Measurements from ENCODE around the gene WFDC1. TPM values are rescaled to one million over a fixed set of nuclear protein-coding genes. Genes with fewer than 3 reads are reported as not detected.

WFDC1 gene
- total and polyA plus RNA-seq, 7 donors: 0.32 to 1.2 (median 0.65) TPM; not detected in 1

DNA sequence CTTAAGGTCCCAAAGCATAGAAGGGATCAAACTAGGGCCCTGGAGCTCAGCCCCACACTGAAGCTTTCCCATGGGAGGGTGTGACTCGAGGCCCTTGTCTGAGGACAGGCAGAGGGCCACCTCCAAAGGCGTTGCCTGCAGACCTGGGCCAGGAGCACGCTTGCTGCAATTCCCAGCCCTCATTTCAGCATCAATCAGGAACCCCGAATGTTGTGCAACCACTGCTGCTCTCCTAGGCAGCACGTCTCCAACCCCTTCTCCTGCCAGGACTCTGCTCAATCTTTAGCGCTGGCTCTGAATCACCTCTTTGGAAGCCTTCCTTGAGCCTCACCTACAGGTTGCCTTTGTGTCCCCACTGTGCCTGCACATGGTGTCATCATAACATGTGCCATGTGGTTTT is 59.6 kb downstream of the WFDC1 start:
- DNase-seq (no peak), ATAC-seq (no peak)
- Histone ChIP-seq H3K4me1 (no peaks in the 10 kb centered on the region), H3K27ac (no peak overlapping the region), H3K36me3 (ENCODE audit: insufficient read depth in 1 of 2, low read depth in 1 of 2) (no peaks in the 10 kb centered on the region), H3K4me3 (no peak overlapping the region), H3K9me3 (no peaks in the 10 kb centered on the region), H3K27me3 (ENCODE audit: insufficient read depth in 3 of 3, low read length in 2 of 3) (peaks cover 0 to 4% (median 0%) of the 10 kb centered on the region in 3 donors)
- intact Hi-C loops (cut with DNase I): no loop called here
- TF ChIP-seq, protein P1, sequence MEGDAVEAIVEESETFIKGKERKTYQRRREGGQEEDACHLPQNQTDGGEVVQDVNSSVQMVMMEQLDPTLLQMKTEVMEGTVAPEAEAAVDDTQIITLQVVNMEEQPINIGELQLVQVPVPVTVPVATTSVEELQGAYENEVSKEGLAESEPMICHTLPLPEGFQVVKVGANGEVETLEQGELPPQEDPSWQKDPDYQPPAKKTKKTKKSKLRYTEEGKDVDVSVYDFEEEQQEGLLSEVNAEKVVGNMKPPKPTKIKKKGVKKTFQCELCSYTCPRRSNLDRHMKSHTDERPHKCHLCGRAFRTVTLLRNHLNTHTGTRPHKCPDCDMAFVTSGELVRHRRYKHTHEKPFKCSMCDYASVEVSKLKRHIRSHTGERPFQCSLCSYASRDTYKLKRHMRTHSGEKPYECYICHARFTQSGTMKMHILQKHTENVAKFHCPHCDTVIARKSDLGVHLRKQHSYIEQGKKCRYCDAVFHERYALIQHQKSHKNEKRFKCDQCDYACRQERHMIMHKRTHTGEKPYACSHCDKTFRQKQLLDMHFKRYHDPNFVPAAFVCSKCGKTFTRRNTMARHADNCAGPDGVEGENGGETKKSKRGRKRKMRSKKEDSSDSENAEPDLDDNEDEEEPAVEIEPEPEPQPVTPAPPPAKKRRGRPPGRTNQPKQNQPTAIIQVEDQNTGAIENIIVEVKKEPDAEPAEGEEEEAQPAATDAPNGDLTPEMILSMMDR (IDR thresholded peaks at IDR 0.05): no peak
- 86 to 89% (median 87%) methylated on average over 6 of the region's 6 CpGs for WGBS, 3 donors

DNA sequence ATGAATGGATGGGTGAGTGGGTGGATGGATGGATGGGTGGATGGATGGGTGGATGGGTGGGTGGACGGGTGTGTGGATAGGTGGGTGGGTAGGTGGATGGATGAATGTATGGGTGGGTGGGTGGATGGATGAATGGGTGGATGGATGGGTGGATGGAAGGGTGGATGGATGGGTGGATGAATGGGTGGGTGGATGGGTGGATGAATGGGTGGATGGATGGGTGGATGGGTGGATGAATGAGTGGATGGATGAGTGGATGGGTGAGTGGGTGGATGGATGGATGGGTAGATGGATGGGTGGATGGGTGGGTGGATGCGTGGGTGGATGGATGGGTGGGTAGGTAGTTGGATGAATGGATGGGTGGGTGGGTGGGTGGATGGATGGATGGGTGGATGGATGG is 60.5 kb downstream of the WFDC1 start:
- no peak for ATAC-seq
- intact Hi-C loops (cut with DNase I): no loop called here
- no peak for DNase-seq
- Histone ChIP-seq H3K27me3 (ENCODE audit: insufficient read depth in 3 of 3, low read length in 2 of 3) (peaks cover 0 to 2% (median 0%) of the 10 kb centered on the region in 3 donors), H3K36me3 (ENCODE audit: insufficient read depth in 1 of 2, low read depth in 1 of 2) (no peaks in the 10 kb centered on the region), H3K4me1 (no peaks in the 10 kb centered on the region), H3K4me3 (no peak overlapping the region), H3K27ac (no peak overlapping the region), H3K9me3 (no peaks in the 10 kb centered on the region)
- 83 to 90% (median 88%) methylated on average over 2 of the region's 2 CpGs for whole genome bisulfite sequencing, 3 donors
- TF ChIP-seq, protein P1 (IDR thresholded peaks at IDR 0.05): no peak

DNA sequence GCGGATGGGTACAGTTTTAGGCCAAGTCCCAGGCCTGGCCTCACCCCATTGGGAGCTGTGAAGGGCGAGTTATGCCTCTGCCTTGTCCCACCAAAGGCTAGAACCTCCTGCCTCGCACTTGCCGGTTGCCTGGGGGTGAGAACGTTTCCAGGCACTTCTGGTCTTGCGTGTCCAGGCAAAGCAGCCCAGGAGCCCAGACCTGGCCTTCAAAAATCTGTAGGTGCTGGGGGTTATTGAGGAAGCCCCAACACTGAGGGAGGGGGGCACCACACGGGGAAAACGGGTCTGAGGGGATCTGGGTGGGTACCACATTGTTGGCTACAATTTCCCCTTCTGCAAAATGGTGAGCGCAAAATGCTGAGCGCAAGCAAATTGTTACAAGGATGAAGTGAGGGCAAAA is 61.5 kb downstream of the WFDC1 start:
- H3K4me1 ChIP-seq: no peaks in the 10 kb centered on the region
- TF ChIP-seq, protein P1 (IDR thresholded peaks at IDR 0.05): no peak
- 81 to 85% (median 85%) methylated on average over 10 of the region's 10 CpGs for WGBS, 3 donors

DNA sequence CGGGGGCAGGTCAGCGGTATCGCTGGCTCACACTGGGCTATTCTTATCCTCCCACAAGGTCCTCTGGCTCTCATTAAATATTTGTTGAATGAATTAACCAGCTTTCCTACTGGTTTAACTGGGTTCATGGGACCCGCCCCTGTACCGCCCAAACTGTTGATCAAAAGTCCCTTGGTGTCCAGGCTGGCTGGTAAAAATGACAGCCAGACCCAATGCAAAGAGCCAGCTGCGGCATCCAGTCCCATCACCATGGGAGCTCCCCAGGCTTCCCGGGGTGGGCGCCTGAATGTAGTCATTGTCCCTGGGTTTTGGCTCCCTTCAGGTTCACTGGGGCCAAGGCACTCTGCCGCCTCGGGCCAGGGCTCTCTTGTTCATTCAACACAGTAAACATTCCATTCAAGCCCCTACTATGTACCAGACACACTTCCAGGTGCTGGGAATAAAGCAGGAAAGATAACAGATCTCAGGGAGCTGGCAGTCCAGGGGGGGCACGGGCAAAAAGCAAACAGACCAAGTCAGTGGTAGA is 62.0 kb downstream of the WFDC1 start:
- DNase-seq (no peak), ATAC-seq (no peak)
- H3K27ac ChIP-seq: no peak overlapping the region
- WGBS, 3 donors: 39 to 58% (median 42%) methylated on average over 11 of the region's 11 CpGs
- intact Hi-C loops (cut with DNase I): no loop called here
- no peaks in the 10 kb centered on the region for H3K9me3 ChIP-seq
- no peak overlapping the region for H3K4me3 ChIP-seq
- no peaks in the 10 kb centered on the region for H3K27me3 ChIP-seq (ENCODE audit: insufficient read depth in 3 of 3, low read length in 2 of 3)
- no peaks in the 10 kb centered on the region for H3K4me1 ChIP-seq
- no peaks in the 10 kb centered on the region for H3K36me3 ChIP-seq (ENCODE audit: insufficient read depth in 1 of 2, low read depth in 1 of 2)
- TF ChIP-seq, protein P1 (IDR thresholded peaks at IDR 0.05): no peak

More for the DNA sequence above, 61.5 kb downstream of the WFDC1 start:
- no peaks in the 10 kb centered on the region for H3K9me3 ChIP-seq
- ATAC-seq (no peak), DNase-seq (no peak)
- intact Hi-C loops (cut with DNase I): no loop called here
- H3K4me3 ChIP-seq: no peak overlapping the region
- H3K27me3 ChIP-seq (ENCODE audit: insufficient read depth in 3 of 3, low read length in 2 of 3): no peaks in the 10 kb centered on the region
- no peak overlapping the region for H3K27ac ChIP-seq
- H3K36me3 ChIP-seq (ENCODE audit: insufficient read depth in 1 of 2, low read depth in 1 of 2): no peaks in the 10 kb centered on the region

DNA sequence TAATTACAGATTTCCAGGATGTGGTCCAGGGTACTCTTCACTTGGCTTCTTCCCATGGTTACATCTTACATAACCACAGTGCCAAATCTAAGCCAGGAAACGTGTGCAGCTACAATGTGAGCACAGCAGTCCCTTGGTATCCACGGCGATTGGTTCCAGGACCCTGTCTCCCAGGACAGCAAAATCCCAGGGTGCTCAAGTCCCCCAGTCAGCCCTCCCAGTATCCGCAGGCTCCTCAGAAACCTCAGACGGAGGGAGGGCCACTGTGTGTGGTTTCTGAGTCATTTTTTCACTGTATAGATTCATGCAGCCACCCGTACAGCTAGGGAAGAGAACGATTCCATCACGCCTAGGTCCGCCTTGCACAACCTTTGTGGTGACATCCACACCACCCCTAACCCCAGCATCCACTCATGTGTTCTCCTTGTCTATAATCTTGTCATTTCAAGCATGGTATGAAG is 62.5 kb downstream of the WFDC1 start:
- Histone ChIP-seq H3K27ac (no peak overlapping the region), H3K36me3 (ENCODE audit: insufficient read depth in 1 of 2, low read depth in 1 of 2) (no peaks in the 10 kb centered on the region), H3K9me3 (no peaks in the 10 kb centered on the region), H3K27me3 (ENCODE audit: insufficient read depth in 3 of 3, low read length in 2 of 3) (no peaks in the 10 kb centered on the region), H3K4me3 (no peak overlapping the region), H3K4me1 (no peaks in the 10 kb centered on the region)
- 61 to 67% (median 63%) methylated on average over 9 of the region's 9 CpGs for WGBS, 3 donors
- TF ChIP-seq, protein P1 (IDR thresholded peaks at IDR 0.05): no peak
- intact Hi-C loops (cut with DNase I): no loop called here
- ATAC-seq (no peak), DNase-seq (no peak)
